ENCODE data around the gene R3HDM2. TPM values are rescaled to one million over a fixed set of nuclear protein-coding genes. Genes with fewer than 3 reads are reported as not detected.
A peak's percentile ranks its signal among the peaks of the same experiment; 100 is the strongest.
"Not testable (repeated sequence)": the region's sequence is repeated elsewhere in the genome, so short reads cannot be mapped to it uniquely, and the experiment has no call there.

R3HDM2 gene
- total RNA-seq, 2 experiments from 2014 or later, result 42.2 to 51.4 TPM

DNA sequence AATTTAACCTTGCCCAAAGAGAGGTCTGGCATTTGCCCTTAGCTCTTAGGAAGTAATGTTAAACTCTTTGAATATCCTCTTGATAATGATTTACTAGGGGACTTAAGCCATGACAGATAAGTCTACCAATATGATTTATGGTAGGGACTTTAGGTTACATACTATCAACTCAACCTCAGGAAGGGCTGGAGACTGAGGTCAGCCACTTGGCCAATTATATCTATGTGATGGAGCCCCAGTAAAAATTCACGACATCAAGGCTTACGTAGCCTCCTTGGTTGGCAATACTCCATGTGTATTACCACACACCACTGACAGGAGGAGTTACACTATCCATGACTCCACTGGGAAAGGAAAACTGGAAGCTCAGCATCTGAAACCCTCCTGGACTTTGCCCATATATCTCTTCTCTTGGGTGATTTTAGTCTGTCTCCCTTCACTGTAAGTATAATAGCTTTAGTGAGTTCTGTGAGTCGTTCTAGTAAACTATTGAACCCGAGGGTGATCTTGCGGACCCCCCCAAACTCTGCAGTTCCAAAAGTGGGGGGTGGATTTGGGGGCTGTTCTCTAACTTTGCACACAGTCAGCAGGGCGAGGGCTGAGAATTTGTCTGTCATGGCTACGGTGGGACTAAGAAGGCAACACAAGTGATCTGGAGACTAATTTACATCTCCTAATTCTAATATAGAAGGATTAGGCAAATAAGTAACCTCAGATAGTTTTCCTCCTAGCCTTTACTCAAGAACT, 62.3 kb downstream of the R3HDM2 start:
- Mint-ChIP-seq H3K36me3 (peaks cover 23% of the 10 kb centered on the region), H3K9me3 (peaks cover 15% of the 10 kb centered on the region), H3K27me3 (no peaks in the 10 kb centered on the region), H3K27ac (no peak overlapping the region), H3K4me1 (ENCODE audit: low read depth) (peaks cover 3% of the 10 kb centered on the region), H3K4me3 (no peak overlapping the region)
- DNase-seq, result no peak
- intact Hi-C loops (cut with micrococcal nuclease), result no loop called here
- CTCF ChIA-PET, result no interaction called here
- POLR2A ChIA-PET, result no interaction called here

DNA sequence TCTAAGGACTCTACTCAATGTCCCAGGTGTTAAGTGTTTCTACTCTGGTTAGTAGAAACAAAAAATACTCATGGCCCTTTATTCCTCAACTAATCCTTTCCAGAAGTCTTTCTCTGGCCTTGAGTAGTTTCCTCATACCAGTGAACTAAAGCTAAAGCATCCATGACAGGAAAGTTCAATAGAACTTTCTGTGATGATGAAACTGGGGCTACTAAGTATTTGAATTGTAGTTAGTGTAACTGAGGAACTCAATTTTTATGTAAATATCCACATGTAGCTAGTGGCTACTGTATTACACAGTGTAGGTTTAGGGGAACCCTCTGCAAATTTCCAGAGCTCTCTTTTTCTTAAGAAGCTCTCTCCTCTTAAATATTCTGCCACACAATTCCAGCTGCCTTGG, 63.7 kb downstream of the R3HDM2 start:
- no peak for DNase-seq
- no peak overlapping the region for H3K27ac Mint-ChIP-seq
- H3K4me1 Mint-ChIP-seq (ENCODE audit: low read depth), result peaks cover 3% of the 10 kb centered on the region
- intact Hi-C loops (cut with micrococcal nuclease), result no loop called here
- ChIA-PET POLR2A (no interaction called here), CTCF (no interaction called here)
- H3K27me3 Mint-ChIP-seq, result no peaks in the 10 kb centered on the region
- H3K9me3 Mint-ChIP-seq, result peaks cover 15% of the 10 kb centered on the region
- peaks cover 24% of the 10 kb centered on the region for H3K36me3 Mint-ChIP-seq
- H3K4me3 Mint-ChIP-seq, result no peak overlapping the region

DNA sequence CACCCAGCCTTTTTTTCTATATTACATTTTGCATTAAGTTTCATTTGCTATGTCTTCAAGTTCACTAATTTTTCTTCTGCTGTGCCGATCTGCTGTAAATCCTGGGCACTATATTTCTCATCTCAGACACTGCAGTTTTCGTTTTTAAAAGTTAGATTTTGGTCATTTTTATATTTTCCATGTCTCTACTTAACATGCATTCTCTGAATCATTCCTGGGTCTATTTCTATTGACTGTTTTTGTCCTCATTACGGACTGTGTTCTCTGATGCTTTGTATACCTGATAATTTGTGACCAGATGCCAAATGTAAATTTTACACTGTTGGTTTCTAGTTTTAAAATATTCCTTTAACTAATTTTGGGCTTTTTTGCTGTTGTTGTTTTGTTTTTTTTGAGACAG, 64.5 kb downstream of the R3HDM2 start:
- DNase-seq, result no peak
- Mint-ChIP-seq H3K27ac (no peak overlapping the region), H3K27me3 (no peaks in the 10 kb centered on the region), H3K4me1 (ENCODE audit: low read depth) (peaks cover 3% of the 10 kb centered on the region), H3K36me3 (peaks cover 25% of the 10 kb centered on the region), H3K4me3 (no peak overlapping the region), H3K9me3 (peaks cover 15% of the 10 kb centered on the region)
- CTCF ChIA-PET, result no interaction called here
- POLR2A ChIA-PET, result no interaction called here
- intact Hi-C loops (cut with micrococcal nuclease), result no loop called here

DNA sequence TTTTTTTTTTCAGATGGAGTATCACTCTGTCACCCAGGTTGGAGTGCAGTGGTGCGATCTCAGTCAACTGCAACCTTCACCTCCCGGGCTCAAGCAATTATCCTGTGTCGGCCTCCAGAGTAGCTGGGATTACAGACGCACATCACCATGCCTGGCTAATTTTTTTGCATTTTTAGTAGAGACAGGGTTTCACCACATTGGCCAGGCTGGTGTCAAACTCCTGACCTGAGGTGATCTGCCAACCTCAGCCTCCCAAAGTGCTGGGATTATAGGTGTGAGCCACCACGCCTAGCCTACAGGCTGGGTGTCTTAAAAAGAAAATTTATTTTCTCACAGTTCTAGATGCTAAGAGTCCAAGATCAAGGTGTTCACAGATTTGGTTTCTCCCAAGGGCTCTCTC, 66.7 kb downstream of the R3HDM2 start:
- POLR2A ChIA-PET; H3K27ac Mint-ChIP-seq; H3K4me1 Mint-ChIP-seq (ENCODE audit: low read depth); H3K27me3 Mint-ChIP-seq; DNase-seq; H3K4me3 Mint-ChIP-seq; intact Hi-C loops (cut with micrococcal nuclease): not testable (repeated sequence)
- CTCF ChIA-PET, result interaction anchor here (0.6 kb wide), 1 partner anchor 96 kb away, joined by 3 read pairs; no protein-coding TSS in a partner anchor
- Mint-ChIP-seq H3K9me3 (peaks cover 15% of the 10 kb centered on the region), H3K36me3 (peaks cover 23% of the 10 kb centered on the region)

DNA sequence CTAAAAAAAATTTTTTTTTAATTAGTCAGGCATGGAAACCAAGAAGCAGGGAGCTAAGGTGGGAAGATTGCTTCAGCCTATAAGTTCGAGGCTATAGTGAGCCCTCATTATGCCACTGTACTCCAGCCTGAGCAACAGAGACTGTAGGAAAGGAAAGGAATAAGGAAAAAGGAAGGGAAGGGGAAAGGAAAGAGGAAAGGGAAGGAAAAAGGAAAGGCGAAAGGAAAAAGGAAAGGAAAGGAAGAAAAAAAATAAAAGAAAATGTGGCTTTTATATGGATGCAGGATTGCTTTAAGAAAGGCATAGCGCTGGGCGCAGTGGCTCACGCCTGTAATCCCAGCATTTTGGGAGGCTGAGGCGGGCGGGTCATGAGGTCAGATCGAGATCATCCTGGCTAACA, 70.4 kb downstream of the R3HDM2 start:
- no peak for DNase-seq
- Mint-ChIP-seq H3K36me3 (peaks cover 10% of the 10 kb centered on the region), H3K27me3 (no peaks in the 10 kb centered on the region), H3K4me1 (ENCODE audit: low read depth) (no peaks in the 10 kb centered on the region), H3K4me3 (no peak overlapping the region), H3K27ac (no peak overlapping the region), H3K9me3 (no peaks in the 10 kb centered on the region)
- ChIA-PET POLR2A (no interaction called here), CTCF (no interaction called here)
- intact Hi-C loops (cut with micrococcal nuclease), result no loop called here

DNA sequence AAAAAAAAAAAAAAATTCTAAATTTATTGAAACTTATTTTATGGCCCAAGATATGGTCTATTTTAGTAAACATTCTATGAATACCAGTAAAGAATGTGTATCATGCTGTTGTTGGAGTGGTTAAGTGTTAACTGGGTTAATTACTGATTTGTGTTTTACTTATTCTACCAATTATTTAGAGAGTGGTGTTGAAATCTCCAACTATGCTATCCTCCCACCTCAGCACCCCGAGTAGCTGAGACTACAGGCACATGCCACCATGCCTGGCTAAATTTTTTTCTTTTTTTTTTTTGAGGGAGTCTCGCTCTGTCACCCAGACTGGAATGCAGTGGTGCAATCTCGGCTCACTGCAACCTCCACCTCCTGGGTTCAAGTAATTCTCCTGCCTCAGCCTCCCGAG, 72.2 kb downstream of the R3HDM2 start:
- no peaks in the 10 kb centered on the region for H3K9me3 Mint-ChIP-seq
- intact Hi-C loops (cut with micrococcal nuclease), result no loop called here
- H3K27me3 Mint-ChIP-seq, result no peaks in the 10 kb centered on the region
- CTCF ChIA-PET, result interaction anchor here (1.0 kb wide), 1 partner anchor 51 kb away, joined by 3 read pairs; no protein-coding TSS in a partner anchor
- H3K36me3 Mint-ChIP-seq, result peaks cover 12% of the 10 kb centered on the region
- no peak for DNase-seq
- no peaks in the 10 kb centered on the region for H3K4me1 Mint-ChIP-seq (ENCODE audit: low read depth)
- POLR2A ChIA-PET, result no interaction called here
- H3K4me3 Mint-ChIP-seq, result no peak overlapping the region
- H3K27ac Mint-ChIP-seq, result no peak overlapping the region

DNA sequence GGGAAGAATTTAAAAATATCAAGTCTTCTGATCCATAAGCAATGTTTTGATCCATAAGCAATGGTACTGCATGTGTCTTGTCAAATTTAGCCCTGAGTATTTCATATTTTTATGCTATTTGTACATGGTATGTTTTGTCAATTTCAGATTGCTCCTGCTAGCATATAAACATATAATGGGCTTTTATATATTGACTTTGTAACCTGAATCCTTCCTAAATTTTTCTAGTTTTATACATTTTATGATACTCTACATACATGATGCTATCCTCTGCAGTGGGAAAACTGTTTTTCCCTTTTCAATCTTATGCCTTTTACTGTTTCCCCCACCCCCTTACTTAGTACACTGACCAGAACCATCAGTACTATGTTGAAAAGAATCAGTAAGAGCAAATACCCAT, 75.1 kb downstream of the R3HDM2 start:
- Mint-ChIP-seq H3K36me3 (peaks cover 11% of the 10 kb centered on the region), H3K4me1 (ENCODE audit: low read depth) (no peaks in the 10 kb centered on the region), H3K27ac (no peak overlapping the region), H3K9me3 (no peaks in the 10 kb centered on the region), H3K27me3 (no peaks in the 10 kb centered on the region), H3K4me3 (no peak overlapping the region)
- DNase-seq, result no peak
- intact Hi-C loops (cut with micrococcal nuclease), result no loop called here
- CTCF ChIA-PET, result interaction anchor here (1.4 kb wide), 1 partner anchor 244 kb away, joined by 4 read pairs; the partner anchor contains the start of gene STAT6
- POLR2A ChIA-PET, result no interaction called here

DNA sequence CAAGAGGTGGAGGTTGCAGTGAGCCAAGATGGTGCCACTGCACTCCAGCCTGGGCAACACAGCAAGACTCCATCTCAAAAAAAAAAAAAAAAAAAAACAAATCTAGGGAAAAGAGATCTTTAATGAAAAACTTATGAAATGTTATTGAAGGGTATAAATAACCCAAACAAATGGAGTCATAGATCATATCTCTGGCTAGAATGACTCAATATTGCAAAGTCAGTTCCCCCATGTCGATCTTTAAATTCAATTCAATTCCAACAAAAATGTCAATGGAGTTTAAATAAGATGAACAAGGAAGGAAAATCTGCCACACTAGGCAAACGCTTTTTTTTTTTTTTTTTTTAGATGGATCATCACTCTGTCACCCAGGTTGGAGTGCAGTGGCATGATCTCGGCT, 78.7 kb downstream of the R3HDM2 start:
- no peak for DNase-seq
- ChIA-PET CTCF (no interaction called here), POLR2A (no interaction called here)
- H3K27me3 Mint-ChIP-seq, result no peaks in the 10 kb centered on the region
- peaks cover 9% of the 10 kb centered on the region for H3K9me3 Mint-ChIP-seq
- no peaks in the 10 kb centered on the region for H3K4me1 Mint-ChIP-seq (ENCODE audit: low read depth)
- intact Hi-C loops (cut with micrococcal nuclease), result no loop called here
- no peak overlapping the region for H3K27ac Mint-ChIP-seq
- peaks cover 18% of the 10 kb centered on the region for H3K36me3 Mint-ChIP-seq
- H3K4me3 Mint-ChIP-seq, result no peak overlapping the region

DNA sequence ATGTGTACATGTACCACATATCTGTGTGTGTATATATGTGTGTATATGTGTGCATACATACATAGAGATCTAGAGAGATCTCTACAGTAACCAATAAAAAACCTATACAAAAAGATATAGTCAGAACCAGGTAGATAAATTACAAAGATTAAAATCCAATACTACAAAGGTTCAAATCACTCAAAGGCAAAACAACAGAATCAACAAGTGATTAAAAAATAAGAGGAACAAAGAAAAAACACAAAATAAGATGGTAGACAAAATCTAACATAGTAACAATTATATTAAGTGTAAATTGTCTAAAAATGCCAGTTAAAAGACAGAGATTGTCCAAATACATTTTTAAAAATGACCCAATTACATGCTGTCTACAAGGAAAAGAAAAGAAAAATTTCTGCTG, 83.6 kb downstream of the R3HDM2 start:
- Mint-ChIP-seq H3K9me3 (peaks cover 10% of the 10 kb centered on the region), H3K27ac (no peak overlapping the region), H3K27me3 (no peaks in the 10 kb centered on the region), H3K4me1 (ENCODE audit: low read depth) (peaks cover 24% of the 10 kb centered on the region), H3K4me3 (no peak overlapping the region), H3K36me3 (peaks cover 19% of the 10 kb centered on the region)
- ChIA-PET CTCF (no interaction called here), POLR2A (no interaction called here)
- intact Hi-C loops (cut with micrococcal nuclease), result no loop called here
- DNase-seq, result no peak

DNA sequence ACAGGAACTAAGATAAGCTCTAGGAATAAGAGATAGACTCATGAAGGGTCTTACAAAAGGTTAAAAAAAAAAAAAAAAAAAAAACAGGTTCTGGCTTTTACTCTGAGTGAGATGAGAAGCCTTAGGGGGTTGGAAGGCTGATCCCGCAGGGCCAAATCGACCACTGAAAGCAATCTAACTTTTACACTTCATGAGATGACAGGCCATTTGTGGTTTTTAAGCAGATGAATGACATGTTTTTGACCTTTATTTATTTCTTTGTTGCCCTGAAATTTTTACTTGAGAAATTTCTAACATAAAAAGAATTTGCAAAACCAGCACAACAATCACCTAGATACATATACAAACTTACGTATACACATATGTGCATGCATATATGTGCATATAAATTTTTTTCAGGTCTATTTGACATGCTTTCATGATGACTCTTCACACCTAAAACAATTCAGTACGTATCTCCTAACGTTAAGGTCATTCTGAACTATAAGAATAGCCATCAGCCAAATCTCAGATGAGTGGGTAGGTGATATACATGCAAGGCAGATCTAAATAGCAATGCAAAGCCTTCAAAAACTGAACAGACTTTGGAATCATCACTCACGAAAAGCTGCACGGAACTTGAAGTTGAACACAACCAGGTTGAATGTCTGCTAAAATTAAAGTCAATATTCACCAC, 87.0 kb downstream of the R3HDM2 start:
- H3K4me3 Mint-ChIP-seq, result no peak overlapping the region
- H3K36me3 Mint-ChIP-seq, result peaks cover 23% of the 10 kb centered on the region
- intact Hi-C loops (cut with micrococcal nuclease), result no loop called here
- DNase-seq, result peak; percentile 28
- H3K9me3 Mint-ChIP-seq, result peaks cover 10% of the 10 kb centered on the region
- peaks cover 24% of the 10 kb centered on the region for H3K4me1 Mint-ChIP-seq (ENCODE audit: low read depth)
- peak overlapping the region; percentile 34 for H3K27ac Mint-ChIP-seq
- ChIA-PET CTCF (interaction anchor here (0.7 to 1.4 kb wide), 2 partner anchors 36 to 229 kb away, joined by 3 read pairs; no protein-coding TSS in a partner anchor), POLR2A (no interaction called here)
- no peaks in the 10 kb centered on the region for H3K27me3 Mint-ChIP-seq

DNA sequence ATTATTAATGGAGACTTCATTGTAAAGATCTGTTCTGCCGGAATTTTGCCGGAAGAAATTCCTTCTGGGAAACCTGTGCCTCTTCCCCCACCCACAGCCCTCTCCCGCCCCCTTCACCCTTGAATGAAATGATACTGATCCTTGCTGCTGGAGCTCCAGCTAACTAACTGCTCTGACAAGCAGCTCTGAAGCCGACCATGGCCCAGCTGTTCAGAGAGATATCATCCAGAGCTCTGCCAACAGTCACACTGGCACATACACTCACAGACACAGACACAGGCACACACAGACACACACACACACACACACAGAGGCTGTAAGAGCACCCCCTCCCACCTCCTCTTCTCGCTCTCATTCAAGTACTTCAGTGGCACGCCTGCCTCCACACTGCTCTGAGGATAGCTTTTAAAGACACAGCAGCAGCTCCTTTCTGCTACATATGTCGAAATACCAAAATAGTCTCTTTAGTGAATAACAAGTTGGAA, 88.6 kb downstream of the R3HDM2 start:
- H3K9me3 Mint-ChIP-seq, result peaks cover 2% of the 10 kb centered on the region
- ChIA-PET POLR2A (no interaction called here), CTCF (interaction anchor here (0.7 to 1.8 kb wide), 5 partner anchors 9 to 113 kb away, joined by 3 to 10 read pairs (median 4); partner anchors contain the start of gene INHBE)
- H3K27ac Mint-ChIP-seq, result no peak overlapping the region
- no peaks in the 10 kb centered on the region for H3K27me3 Mint-ChIP-seq
- DNase-seq, result peak; percentile 12
- intact Hi-C loops (cut with micrococcal nuclease), result no loop called here
- H3K36me3 Mint-ChIP-seq, result peaks cover 19% of the 10 kb centered on the region
- peaks cover 24% of the 10 kb centered on the region for H3K4me1 Mint-ChIP-seq (ENCODE audit: low read depth)
- no peak overlapping the region for H3K4me3 Mint-ChIP-seq

DNA sequence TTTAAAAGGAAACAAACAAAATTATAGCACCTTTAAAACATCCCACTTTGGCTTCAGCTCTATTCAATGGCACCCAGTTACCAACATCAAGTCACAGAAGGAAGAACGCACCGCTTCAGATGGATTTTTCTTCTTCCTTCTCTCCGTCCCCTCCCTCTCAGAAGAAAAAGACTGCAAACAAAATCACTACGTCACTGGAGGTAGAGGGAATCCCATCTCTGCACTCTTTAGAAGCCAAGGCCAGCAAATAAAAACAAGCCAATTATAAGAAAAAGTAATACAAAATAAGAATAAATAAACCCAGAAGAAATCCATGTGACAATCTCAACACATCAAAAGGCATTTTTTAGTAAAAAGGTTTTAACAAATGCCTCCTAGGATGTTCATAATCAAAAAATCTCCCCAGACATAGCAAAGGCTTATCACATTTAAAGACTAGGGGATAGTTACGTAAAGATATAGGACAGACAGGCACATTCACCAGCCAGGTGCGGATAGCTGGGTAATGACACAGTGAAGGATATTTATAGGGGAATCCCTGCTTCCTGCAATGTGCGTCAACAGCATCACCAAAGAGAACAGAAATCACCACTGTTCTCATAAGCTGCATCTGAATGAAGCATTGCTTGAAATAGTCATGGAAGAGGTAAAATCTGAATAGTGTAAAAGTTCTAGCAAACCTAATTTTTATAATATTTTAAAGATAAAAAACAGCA, 89.4 kb downstream of the R3HDM2 start:
- ChIA-PET CTCF (interaction anchor here (1.0 to 1.8 kb wide), 5 partner anchors 8 to 117 kb away, joined by 3 to 10 read pairs (median 4); partner anchors contain the start of gene GLI1), POLR2A (no interaction called here)
- H3K4me1 Mint-ChIP-seq (ENCODE audit: low read depth), result peaks cover 24% of the 10 kb centered on the region
- H3K27me3 Mint-ChIP-seq, result no peaks in the 10 kb centered on the region
- H3K9me3 Mint-ChIP-seq, result peaks cover 1% of the 10 kb centered on the region
- no peak for DNase-seq
- H3K36me3 Mint-ChIP-seq, result peaks cover 22% of the 10 kb centered on the region
- H3K27ac Mint-ChIP-seq, result no peak overlapping the region
- intact Hi-C loops (cut with micrococcal nuclease), result no loop called here
- no peak overlapping the region for H3K4me3 Mint-ChIP-seq
